Gastroesophageal sphincter (tissue), 4 donors: Measurements from ENCODE around the gene SPC25. TPM values are rescaled to one million over a fixed set of nuclear protein-coding genes. Genes with fewer than 3 reads are reported as not detected.

Experiments
- ATAC-seq: fragments of 150-250 bp; one replicate; pipeline ENCODE4 v1.9.1; 2016; ENCODE audit warnings: mild to moderate bottlenecking, moderate library complexity
- H3K27ac ChIP-seq, 4 donors: fragments of 200-600 bp; sonication (generic) in 3 of 4; 1 replicate in 3 of 4; 2 replicates in 1 of 4; pipeline ENCODE4 v1.5.1; 2016 to 2019
- H3K27me3 ChIP-seq: fragments of 200-600 bp; sonication (generic); one replicate; pipeline ENCODE4 v1.5.1; 2019
- H3K36me3 ChIP-seq, 2 donors: fragments of 200-600 bp; sonication (generic); one replicate each; pipeline ENCODE4 v1.5.1; 2019; ENCODE audit warnings: control low read depth in 1 of 2
- H3K4me1 ChIP-seq, 3 donors: fragments of 200-600 bp; sonication (generic); 1 replicate in 2 of 3; 2 replicates in 1 of 3; pipeline ENCODE4 v1.5.1; 2016 to 2019; ENCODE audit warnings: control low read depth in 2 of 3
- H3K4me3 ChIP-seq, 2 donors: fragments of 200-600 bp; sonication (generic); one replicate each; pipeline ENCODE4 v1.5.1; 2019; ENCODE audit warnings: mild to moderate bottlenecking in 1 of 2, moderate library complexity in 1 of 2
- H3K9me3 ChIP-seq, 3 donors: fragments of 200-600 bp; sonication (generic); one replicate each; pipeline ENCODE4 v1.5.1; 2017 to 2019; ENCODE audit warnings: control low read depth in 2 of 3
- CTCF ChIP-seq, 4 experiments: fragments of 200-600 bp in 2 of 4; fragments of 450-650 bp in 2 of 4; sonication (generic) in 1 of 4; IDR thresholded peaks; one replicate each; pipeline ENCODE4 v1.5.1; 2017 to 2019; ENCODE audit warnings: antibody characterized with exemption in 4 of 4, mild to moderate bottlenecking in 2 of 4, moderate library complexity in 2 of 4
- EP300 ChIP-seq: sonication (generic); formaldehyde crosslinking; IDR thresholded peaks from one replicate; pipeline ENCODE4 v1.6.1; 2017; ENCODE audit warnings: antibody characterized with exemption, mild to moderate bottlenecking
- POLR2A ChIP-seq, 2 donors: fragments of 450-650 bp; IDR thresholded peaks; one replicate each; pipeline ENCODE4 v1.6.1; 2017; ENCODE audit warnings: antibody characterized with exemption in 2 of 2, mild to moderate bottlenecking in 2 of 2, moderate library complexity in 1 of 2
- POLR2AphosphoS5 ChIP-seq: sonication (generic); formaldehyde crosslinking; IDR thresholded peaks from one replicate; pipeline ENCODE4 v1.6.1; 2017; ENCODE audit warnings: antibody characterized with exemption
- WGBS, 2 donors: methylation state at CpG; one replicate each; pipeline ENCODE4 v1.1.5; 2018; ENCODE audit warnings: low coverage in 1 of 2; 5-methylcytosine and 5-hydroxymethylcytosine counted together
- total RNA-seq, 4 donors: library from RNA; depleted of rRNA; stranded (reverse); fragments of >200 nt; gene quantifications; one replicate each; pipeline ENCODE4 v1.1.0, GENCODE V29; 2016

Gene SPC25
- total RNA-seq, 4 donors from 2014 or later = not detected

DNA sequence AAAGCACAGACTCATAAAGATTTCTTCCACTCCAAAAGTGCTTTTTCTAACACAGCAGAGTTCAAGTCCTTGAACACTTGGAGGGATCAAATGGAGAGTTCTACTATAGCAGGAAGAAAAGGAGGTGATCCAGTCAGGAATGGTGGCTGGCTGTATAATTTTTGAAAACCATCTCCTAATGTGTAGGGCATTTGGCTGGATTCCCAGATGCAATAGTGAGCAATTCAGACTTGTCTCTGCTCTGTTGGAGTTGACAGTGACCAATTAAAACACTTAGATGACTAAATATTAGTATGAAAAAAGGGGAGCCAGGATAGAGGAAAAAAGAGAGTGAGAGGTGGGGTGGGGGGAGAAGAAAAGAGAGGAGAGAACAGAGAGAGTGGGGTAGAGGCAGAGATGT is 5.5 kb upstream of the SPC25 start:
- Histone ChIP-seq H3K4me3 (no peak overlapping the region), H3K9me3 (no peaks in the 10 kb centered on the region), H3K4me1 (peaks cover 0 to 1% (median 0%) of the 10 kb centered on the region in 3 donors), H3K27me3 (no peaks in the 10 kb centered on the region), H3K36me3 (no peaks in the 10 kb centered on the region), H3K27ac (no peak overlapping the region)
- TF ChIP-seq CTCF (IDR thresholded peaks at IDR 0.05) = no peak
- TF ChIP-seq POLR2A (IDR thresholded peaks at IDR 0.05) = no peak
- TF ChIP-seq EP300 = no peak
- TF ChIP-seq POLR2AphosphoS5 = no peak
- ATAC-seq = no peak

- H3K36me3 ChIP-seq = no peaks in the 10 kb centered on the region
- ATAC-seq = no peak
- H3K9me3 ChIP-seq = no peaks in the 10 kb centered on the region
- H3K4me1 ChIP-seq = peaks cover 0 to 12% (median 0%) of the 10 kb centered on the region in 3 donors
- no peak overlapping the region for H3K27ac ChIP-seq
- no peaks in the 10 kb centered on the region for H3K27me3 ChIP-seq
- no peak for TF ChIP-seq POLR2AphosphoS5
- no peak for TF ChIP-seq EP300
- TF ChIP-seq CTCF (IDR thresholded peaks at IDR 0.05) = no peak
- TF ChIP-seq POLR2A (IDR thresholded peaks at IDR 0.05) = no peak
- H3K4me3 ChIP-seq = no peak overlapping the region
Measured at GRCh38 chr2:168894720-168895119, 4.5 kb upstream of the SPC25 start.

DNA sequence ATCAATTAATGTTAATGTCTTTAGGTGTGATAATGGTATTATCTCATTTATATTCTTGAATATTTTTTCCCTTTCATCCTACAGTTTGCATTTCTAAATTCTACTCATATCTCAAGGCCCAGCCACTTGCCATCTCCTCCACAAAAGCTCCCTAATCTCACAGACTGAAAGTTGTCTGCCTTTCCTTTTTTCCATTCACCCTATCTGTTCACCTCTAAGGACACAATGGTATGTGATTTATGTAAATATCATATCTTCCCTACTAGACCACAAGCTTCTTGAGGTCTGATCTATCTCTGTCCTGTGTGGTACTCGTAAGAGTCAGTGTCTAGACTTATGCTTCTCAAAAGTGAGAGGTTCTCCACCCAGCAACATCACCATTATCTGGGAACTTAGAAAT is 3.9 kb upstream of the SPC25 start:
- Histone ChIP-seq H3K4me3 (no peak overlapping the region), H3K27me3 (no peaks in the 10 kb centered on the region), H3K9me3 (no peaks in the 10 kb centered on the region), H3K36me3 (no peaks in the 10 kb centered on the region), H3K27ac (no peak overlapping the region), H3K4me1 (peaks cover 0 to 13% (median 0%) of the 10 kb centered on the region in 3 donors)
- TF ChIP-seq POLR2AphosphoS5 (no peak), CTCF (IDR thresholded peaks at IDR 0.05) (no peak)
- no peak for ATAC-seq
- 82 to 100% methylated on average over 1 of the region's 1 CpG for WGBS, 2 donors

DNA sequence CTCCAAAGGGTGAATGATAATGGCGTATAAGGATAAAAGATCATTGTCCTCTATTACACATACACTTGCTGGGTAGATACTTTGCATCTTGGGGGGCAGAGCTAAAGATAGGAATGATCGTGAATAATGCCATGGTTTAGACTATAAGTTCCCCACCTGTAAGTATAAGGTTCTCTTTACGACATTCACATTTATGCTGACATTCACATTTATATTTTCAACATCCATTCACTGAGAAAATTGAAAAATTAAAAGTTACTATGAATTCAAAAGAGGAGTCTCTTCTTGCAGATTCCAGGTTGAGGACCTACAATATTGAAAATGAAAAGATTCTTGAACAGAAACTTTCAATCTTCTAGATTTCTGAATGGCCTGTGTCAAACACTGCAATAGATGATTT is 2.1 kb upstream of the SPC25 start:
- Histone ChIP-seq H3K27ac (no peak overlapping the region), H3K36me3 (no peaks in the 10 kb centered on the region), H3K27me3 (no peaks in the 10 kb centered on the region), H3K4me1 (peaks cover 0 to 13% (median 0%) of the 10 kb centered on the region in 3 donors), H3K4me3 (no peak overlapping the region), H3K9me3 (no peaks in the 10 kb centered on the region)
- ATAC-seq = no peak
- WGBS, 2 donors = 63 to 88% methylated on average over 3 of the region's 3 CpGs
- no peak for TF ChIP-seq POLR2AphosphoS5
- no peak for TF ChIP-seq CTCF (IDR thresholded peaks at IDR 0.05)
- no peak for TF ChIP-seq EP300
- TF ChIP-seq POLR2A (IDR thresholded peaks at IDR 0.05) = no peak

GRCh38 chr2:168889635-168890005 is 610 bp downstream of the SPC25 start:
- TF ChIP-seq EP300 (no peak), CTCF (IDR thresholded peaks at IDR 0.05) (no peak), POLR2A (IDR thresholded peaks at IDR 0.05) (no peak), POLR2AphosphoS5 (no peak)
- Histone ChIP-seq H3K4me1 (peaks cover 0 to 13% (median 0%) of the 10 kb centered on the region in 3 donors), H3K4me3 (peak overlapping the region in 1 of 2 donors; percentile 50), H3K27ac (no peak overlapping the region), H3K27me3 (no peaks in the 10 kb centered on the region), H3K36me3 (no peaks in the 10 kb centered on the region), H3K9me3 (no peaks in the 10 kb centered on the region)
- 24 to 37% methylated on average over 3 of the region's 3 CpGs for WGBS, 2 donors
- ATAC-seq = no peak
